ENCODE data around the gene DDX27. TPM values are rescaled to one million over a fixed set of nuclear protein-coding genes. Genes with fewer than 3 reads are reported as not detected.
"Not testable (repeated sequence)": the region's sequence is repeated elsewhere in the genome, so short reads cannot be mapped to it uniquely, and the experiment has no call there.

The DDX27 gene, protein sequence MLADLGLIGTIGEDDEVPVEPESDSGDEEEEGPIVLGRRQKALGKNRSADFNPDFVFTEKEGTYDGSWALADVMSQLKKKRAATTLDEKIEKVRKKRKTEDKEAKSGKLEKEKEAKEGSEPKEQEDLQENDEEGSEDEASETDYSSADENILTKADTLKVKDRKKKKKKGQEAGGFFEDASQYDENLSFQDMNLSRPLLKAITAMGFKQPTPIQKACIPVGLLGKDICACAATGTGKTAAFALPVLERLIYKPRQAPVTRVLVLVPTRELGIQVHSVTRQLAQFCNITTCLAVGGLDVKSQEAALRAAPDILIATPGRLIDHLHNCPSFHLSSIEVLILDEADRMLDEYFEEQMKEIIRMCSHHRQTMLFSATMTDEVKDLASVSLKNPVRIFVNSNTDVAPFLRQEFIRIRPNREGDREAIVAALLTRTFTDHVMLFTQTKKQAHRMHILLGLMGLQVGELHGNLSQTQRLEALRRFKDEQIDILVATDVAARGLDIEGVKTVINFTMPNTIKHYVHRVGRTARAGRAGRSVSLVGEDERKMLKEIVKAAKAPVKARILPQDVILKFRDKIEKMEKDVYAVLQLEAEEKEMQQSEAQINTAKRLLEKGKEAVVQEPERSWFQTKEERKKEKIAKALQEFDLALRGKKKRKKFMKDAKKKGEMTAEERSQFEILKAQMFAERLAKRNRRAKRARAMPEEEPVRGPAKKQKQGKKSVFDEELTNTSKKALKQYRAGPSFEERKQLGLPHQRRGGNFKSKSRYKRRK
- polyA plus RNA-seq (2013, experiment 1 of 2; ENCODE audit: insufficient read length) = 33.1 TPM
- polyA plus RNA-seq (2013, experiment 2 of 2; ENCODE audit: insufficient read length) = 32.1 TPM

GRCh38 chr20:49219091-49219923 lies at the start of gene DDX27:
Gene DDX27, plus strand, starts transcription at chr20:49219416. Its CDS starts 33 bp downstream, at chr20:49219449.
- DNase-seq = peak; percentile 99

GRCh38 chr20:49169547-49169946 lies 49.7 kb upstream of the DDX27 start:
- no peak for DNase-seq

GRCh38 chr20:49170714-49171113 lies 48.5 kb upstream of the DDX27 start:
- DNase-seq = no peak

GRCh38 chr20:49171909-49172308 lies 47.3 kb upstream of the DDX27 start:
- DNase-seq = no peak

GRCh38 chr20:49172413-49172812 lies 46.8 kb upstream of the DDX27 start:
- no peak for DNase-seq

DNA sequence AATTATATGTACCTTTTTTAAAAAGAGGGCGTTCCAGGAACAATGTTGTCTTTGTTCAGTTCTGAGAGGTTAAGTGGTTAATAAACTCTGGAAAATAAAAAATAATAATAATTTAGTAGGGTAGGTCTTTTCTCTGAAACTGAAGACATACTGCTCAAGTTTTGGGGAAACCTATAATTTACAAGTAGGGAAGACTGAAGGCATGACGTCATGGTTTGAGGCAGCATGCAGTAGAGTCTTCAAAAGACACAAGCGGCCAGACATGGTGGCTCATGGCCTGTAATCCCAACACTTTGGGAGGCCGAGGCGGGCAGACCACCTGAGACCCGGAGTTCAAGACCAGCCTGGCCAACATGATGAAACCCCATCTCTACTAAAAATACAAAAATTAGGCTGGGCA lies 45.0 kb upstream of the DDX27 start:
- DNase-seq = no peak

DNA sequence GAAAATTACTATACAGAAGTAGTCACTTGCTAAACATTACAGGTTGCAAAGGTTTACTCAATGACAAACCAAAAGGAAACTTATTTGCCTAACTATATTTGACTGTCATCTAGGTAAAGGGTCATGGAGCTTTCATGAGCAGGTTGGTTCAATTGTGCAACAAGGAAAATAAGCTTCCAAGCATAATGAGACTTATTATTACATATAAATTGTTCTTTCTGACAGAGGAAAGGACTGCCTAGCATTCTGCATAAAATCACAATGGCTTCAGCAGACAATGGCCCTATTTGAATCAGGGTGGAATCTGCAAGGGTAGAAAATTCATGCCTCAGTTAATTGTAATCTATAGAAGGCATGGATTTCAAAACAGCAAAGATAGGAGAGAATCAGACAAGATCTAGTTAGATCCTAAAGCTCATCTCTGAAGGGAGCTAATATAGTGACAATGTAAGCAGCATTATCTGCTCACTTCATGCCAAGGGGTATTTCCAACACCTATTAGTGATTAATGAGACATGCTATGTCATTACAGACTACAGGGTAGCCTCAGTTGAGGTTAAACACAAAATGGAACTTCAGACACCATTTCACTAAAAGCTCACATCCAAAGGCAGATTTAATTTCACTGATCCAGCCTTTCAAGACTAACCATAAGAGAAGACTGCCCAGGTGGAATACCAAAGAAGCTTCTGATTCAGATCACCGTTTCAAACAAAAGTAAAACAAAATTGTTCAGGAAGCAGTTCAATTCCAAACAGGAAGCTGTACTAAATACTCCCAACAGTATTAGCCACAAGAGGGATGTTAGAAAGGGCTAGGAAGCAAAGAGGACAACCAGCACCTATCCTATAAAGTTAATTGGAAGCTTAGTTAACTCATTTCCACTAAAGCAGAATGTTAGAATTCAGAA lies 39.6 kb upstream of the DDX27 start:
- DNase-seq = no peak

GRCh38 chr20:49181265-49181877 lies 37.8 kb upstream of the DDX27 start:
- no peak for DNase-seq

DNA sequence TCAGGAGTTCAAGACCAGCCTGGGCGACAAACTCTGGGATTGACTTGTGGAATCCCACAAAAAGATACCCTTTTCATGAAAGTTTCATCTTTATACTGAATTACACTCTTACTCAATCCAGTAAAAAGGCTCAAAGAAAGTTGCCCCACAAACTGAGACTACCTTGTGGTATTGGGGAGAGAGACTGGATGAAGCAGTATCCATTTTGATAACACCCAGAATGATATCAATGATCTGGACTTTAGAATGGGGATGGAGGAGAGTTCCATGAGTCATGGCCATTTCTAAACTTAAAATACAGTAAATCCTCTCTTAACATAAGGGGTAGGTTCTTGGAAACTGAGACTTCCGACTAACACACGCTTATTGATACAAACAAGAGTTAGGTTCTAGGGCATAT lies 35.8 kb upstream of the DDX27 start:
- no peak for DNase-seq

GRCh38 chr20:49184084-49184501 lies 35.1 kb upstream of the DDX27 start:
- DNase-seq = not testable (repeated sequence)

DNA sequence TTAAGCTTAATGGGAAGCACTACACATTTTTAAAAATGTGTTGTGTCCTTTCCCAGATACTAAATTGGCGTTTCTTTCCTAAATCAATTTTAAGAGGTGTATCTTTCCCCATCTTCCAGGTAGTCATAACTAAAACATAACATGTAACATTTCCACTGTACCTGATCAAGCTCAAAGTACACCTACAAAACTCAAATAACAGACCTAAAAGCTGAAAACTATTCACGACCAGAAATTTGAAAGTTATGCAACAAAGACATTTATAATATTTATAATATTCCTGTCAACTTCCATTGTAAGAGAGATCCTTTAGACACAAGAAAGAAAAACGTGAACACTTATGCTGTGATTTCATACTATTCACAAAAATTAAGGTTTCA lies 34.5 kb upstream of the DDX27 start:
- no peak for DNase-seq

- DNase-seq = no peak
These were observed 34.0 kb upstream of the DDX27 start for GRCh38 chr20:49185071-49185761.

- DNase-seq = peak; percentile 30
These were observed 32.5 kb upstream of the DDX27 start for GRCh38 chr20:49186535-49187329.

DNA sequence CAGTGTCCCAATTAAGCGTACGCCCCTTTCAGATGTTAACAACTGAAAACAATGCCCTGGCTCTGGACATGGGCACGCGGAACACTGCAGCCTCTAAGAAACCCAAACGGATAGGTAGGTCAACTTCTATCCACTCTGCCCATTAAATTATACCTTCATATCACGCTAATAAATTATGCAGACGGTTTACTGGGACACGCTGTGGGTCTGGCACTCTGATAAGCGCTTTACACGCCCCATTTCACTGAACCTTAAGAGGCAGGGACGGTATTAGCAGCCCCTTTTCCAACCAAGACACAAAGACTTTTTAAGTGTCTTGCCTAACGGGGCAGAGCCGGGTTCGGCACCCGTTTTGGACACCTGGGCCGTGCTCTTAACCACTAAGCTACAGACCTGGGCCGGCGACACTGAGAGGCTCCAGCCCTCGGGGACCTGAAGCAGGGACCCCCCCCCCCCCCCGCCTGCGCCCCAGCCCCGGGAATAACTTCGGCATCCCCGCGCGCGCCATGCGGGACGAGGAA lies 31.8 kb upstream of the DDX27 start:
- DNase-seq = no peak

GRCh38 chr20:49187851-49188641 lies 31.2 kb upstream of the DDX27 start, which contains the start of gene STAU1:
Gene STAU1, minus strand, starts transcription at chr20:49188334. Its CDS starts 22,133 bp downstream, at chr20:49166201.
- DNase-seq = peak; percentile 97

DNA sequence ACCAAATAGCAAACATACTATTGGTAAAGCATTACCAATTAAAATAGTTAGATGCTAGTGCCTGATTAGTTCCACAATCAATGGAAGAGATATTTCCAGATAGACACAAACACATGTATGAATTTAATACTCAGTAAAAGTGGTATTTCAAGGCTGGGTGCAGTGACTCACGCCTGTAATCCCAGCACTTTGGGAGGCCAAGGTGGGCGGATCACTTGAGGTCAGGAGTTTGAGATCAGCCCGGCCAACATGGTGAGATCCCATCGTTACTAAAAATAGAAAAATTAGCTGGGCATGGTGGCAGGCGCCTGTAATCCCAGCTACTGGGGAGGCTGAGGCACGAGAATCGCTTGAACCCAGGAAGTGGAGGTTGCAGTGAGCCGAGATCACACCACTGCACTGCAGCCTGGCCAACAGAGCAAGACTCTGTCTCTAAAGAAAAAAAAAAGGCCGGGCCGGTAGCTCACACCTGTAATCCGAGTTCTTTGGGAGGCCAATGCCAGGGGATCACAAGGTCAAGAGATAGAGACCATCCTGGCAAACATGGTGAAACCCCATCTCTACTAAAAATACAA lies 26.2 kb upstream of the DDX27 start:
- not testable (repeated sequence) for DNase-seq

GRCh38 chr20:49199729-49200293 lies 19.4 kb upstream of the DDX27 start:
- DNase-seq = no peak

- DNase-seq = no peak
These were observed 16.2 kb upstream of the DDX27 start for GRCh38 chr20:49203011-49203410.

Data from fibroblast of skin of scalp (primary cell).